Panc1 (cell line): Measurements from ENCODE around the gene CSF3R. TPM values are rescaled to one million over a fixed set of nuclear protein-coding genes. Genes with fewer than 3 reads are reported as not detected.

Experiments used
- ATAC-seq: fragments of 200-7000 bp; cut with Tn5 transposase; 2 replicates; pipeline ENCODE4 v1.9.1; 2020; ENCODE audit warnings: mild to moderate bottlenecking, moderate library complexity
- BruUV-seq: library from RNA; stranded (reverse); fragments of 400-500 nt; replicated peaks from 2 replicates; lab custom pipeline; 2021; lab: Mats Ljungman, UMichigan
- CTCF ChIA-PET: fragments of 300-600 bp; sonication (Branson Sonifier 250); formaldehyde crosslinking; loops from one replicate; lab custom pipeline; 2022; ENCODE audit warnings: antibody characterized with exemption; lab: Charles Lee
- POLR2A ChIA-PET: fragments of 300-600 bp; sonication (Branson Sonifier 250); formaldehyde crosslinking; loops from one replicate; lab custom pipeline; 2022; ENCODE audit warnings: antibody characterized with exemption; lab: Charles Lee
- DNase-seq: peaks from one replicate; pipeline ENCODE4 v3.0.0-alpha.2; 2010; ENCODE audit warnings: low read depth, low spot score
- H3K27ac ChIP-seq: 2 replicates; pipeline ENCODE4 v1.5.1; 2011; ENCODE audit warnings: mild to moderate bottlenecking, low read length, inconsistent platforms
- H3K27me3 ChIP-seq: fragments of 200-500 bp; sonication (Bioruptor generic); 2 replicates; pipeline ENCODE4 v1.6.0; 2014; ENCODE audit warnings: low read length, inconsistent platforms; ENCODE audit not compliant: control insufficient read depth, insufficient read depth
- H3K36me3 ChIP-seq: fragments of 200-500 bp; sonication (Bioruptor generic); 2 replicates; pipeline ENCODE4 v1.5.1; 2014; ENCODE audit warnings: inconsistent platforms, mild to moderate bottlenecking, low read length, moderate library complexity; ENCODE audit not compliant: control insufficient read depth, insufficient read depth
- H3K4me1 ChIP-seq: 2 replicates; pipeline ENCODE4 v1.5.1; 2011; ENCODE audit warnings: inconsistent platforms, mild to moderate bottlenecking, low read length, moderate library complexity; ENCODE audit not compliant: control insufficient read depth, insufficient read depth
- H3K4me3 ChIP-seq, 2 experiments: 2 replicates each; pipeline ENCODE4 v1.5.1; 2011 to 2012; ENCODE audit warnings: low read depth in 2 of 2, low read length in 2 of 2, mild to moderate bottlenecking in 2 of 2, inconsistent platforms in 1 of 2, moderate library complexity in 1 of 2
- H3K9me3 ChIP-seq: fragments of 200-500 bp; sonication (Bioruptor generic); 2 replicates; pipeline ENCODE4 v1.5.1; 2014; ENCODE audit warnings: low read depth, mild to moderate bottlenecking, inconsistent platforms, low read length, moderate library complexity; ENCODE audit not compliant: control insufficient read depth, insufficient read depth
- POLR2AphosphoS5 ChIP-seq: IDR thresholded peaks from 2 replicates; pipeline ENCODE4 v1.6.1; 2012; ENCODE audit warnings: mild to moderate bottlenecking, low read depth, low read length, moderate library complexity
- REST ChIP-seq, 2 experiments: IDR thresholded peaks; 2 replicates each; pipeline ENCODE4 v1.6.1; 2011 to 2012; ENCODE audit warnings: low read depth in 2 of 2, control low read depth in 1 of 2, low read length in 1 of 2, mild to moderate bottlenecking in 1 of 2, moderate library complexity in 1 of 2; ENCODE audit not compliant: insufficient read depth in 1 of 2
- SIN3A ChIP-seq: IDR thresholded peaks from 2 replicates; pipeline ENCODE4 v1.6.1; 2012; ENCODE audit warnings: low read depth, mild to moderate bottlenecking, low read length, moderate library complexity, borderline replicate concordance; ENCODE audit not compliant: insufficient read depth
- TCF7L2 ChIP-seq: IDR thresholded peaks from 2 replicates; pipeline ENCODE4 v1.6.1; 2011; ENCODE audit warnings: mild to moderate bottlenecking, low read depth, low read length, inconsistent platforms
- in situ Hi-C: cut with HindIII; loops from 2 replicates; pipeline ENCODE4 v1.10.0; 2016; ENCODE audit warnings: low sequenced_read_pairs, low pct_unique_long_range_greater_than_20kb
- intact Hi-C: fragments of 100-400 bp; cut with micrococcal nuclease; formaldehyde crosslinking; loops from one replicate; pipeline ENCODE4 v1.10.0; 2022; ENCODE audit not compliant: unreplicated experiment
- total RNA-seq: library from RNA; stranded (reverse); gene quantifications from one replicate; pipeline ENCODE4 v1.2.1, GENCODE V29; 2021; ENCODE audit not compliant: unreplicated experiment
- TF ChIP-seq, protein P1 (sequence below): fragments of 450-650 bp; IDR thresholded peaks from 2 replicates; pipeline ENCODE4 v1.5.1; 2017; ENCODE audit warnings: mild to moderate bottlenecking

The CSF3R gene
- total RNA-seq, 1 experiment from 2014 or later: 0.31 TPM

DNA sequence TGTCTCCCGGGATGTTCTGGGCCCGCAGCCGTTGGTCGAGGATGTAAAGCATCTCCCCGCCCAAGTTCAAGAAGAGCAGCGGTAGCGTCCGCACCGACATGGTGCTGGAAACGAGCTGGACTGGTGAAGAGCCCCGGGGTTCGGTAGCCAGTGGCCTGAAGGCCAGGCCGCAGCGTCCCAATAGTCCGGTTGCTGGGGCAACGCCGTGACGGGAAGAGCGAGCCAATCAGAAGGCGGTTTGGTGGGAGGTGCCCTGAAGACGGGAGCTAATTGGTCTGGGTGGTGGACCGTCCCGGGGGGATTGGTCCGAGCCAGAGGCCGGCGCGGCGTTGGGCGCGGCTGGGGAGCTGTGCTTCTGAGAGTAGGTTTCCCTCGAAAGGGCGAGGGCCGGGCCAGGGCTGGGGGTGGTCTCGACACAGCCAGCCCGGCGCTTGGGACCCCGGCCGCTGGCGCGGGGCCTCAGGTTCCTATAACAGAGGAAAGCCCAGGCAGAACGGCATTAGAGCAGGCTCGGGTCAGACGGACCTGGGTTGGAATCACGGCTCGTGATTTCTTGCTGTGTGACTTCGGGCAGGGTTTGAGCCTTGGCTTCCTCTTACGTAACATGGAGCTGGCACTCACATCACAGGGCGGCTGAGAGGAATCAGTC, 32.3 kb downstream of the CSF3R start, which contains the start of gene OSCP1:
TSS of gene OSCP1 (minus strand) at position 182 of the 649 bp plus-strand sequence. CDS start at position 100, 82 bp downstream.
- CTCF ChIA-PET: interaction anchor here (0.6 kb wide), 1 partner anchor 66 kb away, joined by 3 read pairs; no protein-coding TSS in a partner anchor

DNA sequence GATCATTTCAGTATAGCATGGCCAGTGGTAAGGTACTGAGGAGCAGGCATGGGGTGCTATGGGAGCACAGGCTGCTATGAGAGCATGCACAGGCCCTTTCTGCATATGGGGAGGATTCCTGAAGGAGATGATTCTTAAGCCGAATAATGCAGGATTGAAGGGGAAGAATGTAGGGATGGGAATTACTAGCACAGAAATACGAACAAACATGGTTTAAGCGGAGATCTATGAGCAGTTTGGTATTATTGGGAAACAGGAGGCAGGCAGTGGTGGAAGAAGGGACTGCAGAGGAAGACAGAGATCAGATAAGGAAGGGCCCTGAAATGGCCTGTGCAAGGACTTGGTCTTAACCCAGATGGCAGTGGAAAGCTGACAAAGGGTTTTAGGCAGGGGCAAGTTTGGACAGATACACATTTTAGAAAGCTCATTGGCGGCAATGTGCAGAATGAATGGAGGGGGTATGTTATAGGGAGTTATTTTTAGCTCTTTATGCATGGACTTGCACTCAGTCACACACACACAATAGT, 34.1 kb downstream of the CSF3R start:
- no peaks in the 10 kb centered on the region for H3K9me3 ChIP-seq
- no peaks in the 10 kb centered on the region for H3K36me3 ChIP-seq
- ChIA-PET CTCF (interaction anchor here (1.3 kb wide), 1 partner anchor 299 kb away, joined by 3 read pairs; the partner anchor contains the start of gene TRAPPC3), POLR2A (interaction anchor here (0.5 kb wide), 1 partner anchor 14 kb away, joined by 3 read pairs; no protein-coding TSS in a partner anchor)
- no peaks in the 10 kb centered on the region for H3K27me3 ChIP-seq
- in situ Hi-C loops (no loop called here), intact Hi-C loops (no loop called here)
- ATAC-seq: no peak
- no peak overlapping the region for H3K27ac ChIP-seq
- H3K4me3 ChIP-seq: no peak overlapping the region
- no peak for DNase-seq
- BruUV-seq: TSS peak; percentile 59
- peaks cover 3% of the 10 kb centered on the region; the same call in 1 of the 2 replicates for H3K4me1 ChIP-seq
- TF ChIP-seq, protein P1, sequence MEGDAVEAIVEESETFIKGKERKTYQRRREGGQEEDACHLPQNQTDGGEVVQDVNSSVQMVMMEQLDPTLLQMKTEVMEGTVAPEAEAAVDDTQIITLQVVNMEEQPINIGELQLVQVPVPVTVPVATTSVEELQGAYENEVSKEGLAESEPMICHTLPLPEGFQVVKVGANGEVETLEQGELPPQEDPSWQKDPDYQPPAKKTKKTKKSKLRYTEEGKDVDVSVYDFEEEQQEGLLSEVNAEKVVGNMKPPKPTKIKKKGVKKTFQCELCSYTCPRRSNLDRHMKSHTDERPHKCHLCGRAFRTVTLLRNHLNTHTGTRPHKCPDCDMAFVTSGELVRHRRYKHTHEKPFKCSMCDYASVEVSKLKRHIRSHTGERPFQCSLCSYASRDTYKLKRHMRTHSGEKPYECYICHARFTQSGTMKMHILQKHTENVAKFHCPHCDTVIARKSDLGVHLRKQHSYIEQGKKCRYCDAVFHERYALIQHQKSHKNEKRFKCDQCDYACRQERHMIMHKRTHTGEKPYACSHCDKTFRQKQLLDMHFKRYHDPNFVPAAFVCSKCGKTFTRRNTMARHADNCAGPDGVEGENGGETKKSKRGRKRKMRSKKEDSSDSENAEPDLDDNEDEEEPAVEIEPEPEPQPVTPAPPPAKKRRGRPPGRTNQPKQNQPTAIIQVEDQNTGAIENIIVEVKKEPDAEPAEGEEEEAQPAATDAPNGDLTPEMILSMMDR: no peak
- TF ChIP-seq TCF7L2 (no peak), POLR2AphosphoS5 (no peak), REST (IDR thresholded peaks at IDR 0.05; ENCODE audit: insufficient read depth in 1 of 2, low read depth in 2 of 2, low read length in 1 of 2) (no peak)

More for the DNA sequence above, 32.3 kb downstream of the CSF3R start, which contains the start of gene OSCP1:
- in situ Hi-C loops: no loop called here
- Histone ChIP-seq H3K9me3 (no peaks in the 10 kb centered on the region), H3K4me3 (peak within 1 kb of the TSS; percentile 61 to 77), H3K27me3 (no peaks in the 10 kb centered on the region), H3K27ac (peak within 1 kb of the TSS; percentile 90), H3K4me1 (peaks cover 3% of the 10 kb centered on the region; the same call in 1 of the 2 replicates), H3K36me3 (no peaks in the 10 kb centered on the region; the same call in 1 of the 2 replicates)
- DNase-seq (peak; percentile 84), ATAC-seq (peak; percentile 99)
- TF ChIP-seq REST (IDR thresholded peaks at IDR 0.05; ENCODE audit: insufficient read depth in 1 of 2, low read depth in 2 of 2, low read length in 1 of 2): 0 out of 4 replicates have a peak, but pooled peaks of 1 of the 2 experiments have one; percentile 29
- peak; percentile 53; the same call in 1 of the 2 replicates for TF ChIP-seq TCF7L2
- peak; percentile 93 for TF ChIP-seq POLR2AphosphoS5
- TF ChIP-seq, protein P1: no peak
- TF ChIP-seq SIN3A: peak; percentile 98; the same call in 1 of the 2 replicates
- intact Hi-C loops: no loop called here
- no TSS peak for BruUV-seq
- POLR2A ChIA-PET: interaction anchor here (0.6 to 0.7 kb wide), 4 partner anchors 52 to 1357 kb away, joined by 3 to 11 read pairs (median 6); partner anchors contain the start of genes C1orf122 and YRDC
